HG03045 (cell line): ENCODE results near the gene EFNA1.

Experiments
- ATAC-seq: cut with Tn5 transposase; IDR thresholded peaks from one replicate; pipeline ENCODE4 v1.9.1; 2021; ENCODE audit warnings: mild to moderate bottlenecking, moderate library complexity; ENCODE audit not compliant: unreplicated experiment

Gene EFNA1

DNA sequence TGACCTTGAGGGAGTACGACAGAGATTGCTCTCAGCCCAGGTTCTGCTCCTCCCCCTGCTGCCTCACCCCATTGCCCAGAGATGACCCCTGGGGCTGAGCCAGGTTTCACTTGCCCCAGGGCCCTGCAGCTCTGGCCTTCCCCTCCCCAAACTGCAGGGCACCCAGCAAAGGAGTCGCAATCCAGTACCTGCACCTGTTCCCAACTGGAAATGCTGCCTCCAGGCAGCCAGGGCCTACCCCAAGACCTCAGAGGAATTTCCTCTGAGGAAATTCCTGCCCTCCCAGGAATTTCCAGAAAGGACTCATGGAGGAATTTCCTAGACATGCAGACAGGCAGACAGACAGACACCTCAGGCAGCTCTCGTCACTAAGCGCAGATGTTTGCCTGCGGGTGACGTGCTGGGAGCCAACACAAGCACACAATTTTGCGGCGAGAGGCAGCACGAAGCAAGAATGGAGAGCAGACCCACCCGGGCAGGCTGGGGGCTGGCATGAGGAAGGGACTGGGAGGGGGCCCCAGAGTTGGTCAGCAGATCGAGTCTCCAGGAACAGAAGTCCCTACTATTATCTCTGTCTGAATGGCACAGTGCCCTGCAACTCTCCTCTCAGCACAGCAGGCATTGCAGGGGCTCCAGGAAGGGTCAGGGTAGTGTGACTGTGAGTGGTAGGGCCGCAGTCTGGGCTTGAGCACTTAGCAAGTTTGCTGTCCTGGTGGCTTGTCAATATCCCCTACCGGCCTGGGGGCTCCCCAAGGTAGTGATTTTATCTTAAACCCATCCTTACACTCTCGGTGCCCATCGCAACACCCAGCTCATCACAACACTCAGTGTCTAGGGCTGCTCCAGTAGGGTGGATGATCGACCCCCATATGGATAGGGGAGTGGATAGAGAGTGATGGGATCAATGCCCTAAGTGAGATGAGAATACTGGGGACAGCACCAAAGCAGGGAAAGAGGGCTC, 2.9 kb upstream of the EFNA1 start:
- no peak for ATAC-seq

DNA sequence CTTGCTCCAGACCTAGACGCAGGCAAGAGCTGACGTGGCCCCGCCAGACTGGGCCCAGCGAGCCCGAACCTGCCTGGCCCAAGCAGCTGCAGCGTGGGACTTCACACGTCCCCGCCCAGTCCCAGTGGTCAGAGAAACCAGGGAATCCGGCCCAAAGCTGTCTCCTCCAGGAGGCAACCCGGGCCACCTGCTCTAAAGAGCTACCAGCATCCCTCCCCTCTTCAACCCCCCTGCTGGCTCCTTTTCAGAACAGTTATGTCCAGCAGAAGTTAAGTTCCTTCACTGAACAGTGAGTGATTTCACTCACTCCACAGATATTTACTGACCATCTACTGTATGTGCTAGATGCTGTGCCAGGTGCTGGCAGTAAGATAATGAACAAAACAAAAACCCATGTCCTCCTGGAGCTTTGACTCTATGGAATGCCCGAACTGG, 2.1 kb upstream of the EFNA1 start:
- ATAC-seq = no peak

DNA sequence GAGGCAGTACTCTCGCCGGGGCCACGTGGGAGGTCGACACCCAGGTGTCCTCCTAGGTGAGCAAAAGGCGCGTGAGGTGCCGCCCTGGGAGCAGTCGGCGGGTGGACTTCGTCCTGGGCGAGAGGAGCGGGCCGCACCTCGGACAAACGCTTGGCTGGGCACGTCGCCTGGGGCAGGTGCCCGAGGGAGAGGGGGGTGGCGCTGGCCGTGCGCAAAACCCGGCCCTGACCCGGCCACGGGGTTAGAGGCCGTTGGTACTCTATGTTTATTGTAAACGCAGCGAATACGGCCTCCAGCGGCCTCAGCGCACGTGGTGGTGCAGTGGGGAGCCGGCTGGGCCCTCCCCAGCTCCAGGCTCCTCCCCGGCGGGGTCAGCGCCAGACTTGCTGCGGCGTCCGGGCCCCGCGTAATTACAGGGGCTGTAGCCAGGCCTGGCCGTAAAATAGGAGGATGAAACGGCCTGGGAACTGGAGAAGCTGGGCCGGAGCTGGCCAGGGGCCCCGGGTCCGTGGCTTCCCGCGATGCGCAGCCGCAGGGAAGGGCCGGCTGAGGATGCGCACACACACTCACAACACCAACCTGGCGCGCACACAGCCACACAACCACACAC, 1.6 kb upstream of the EFNA1 start:
- no peak for ATAC-seq

DNA sequence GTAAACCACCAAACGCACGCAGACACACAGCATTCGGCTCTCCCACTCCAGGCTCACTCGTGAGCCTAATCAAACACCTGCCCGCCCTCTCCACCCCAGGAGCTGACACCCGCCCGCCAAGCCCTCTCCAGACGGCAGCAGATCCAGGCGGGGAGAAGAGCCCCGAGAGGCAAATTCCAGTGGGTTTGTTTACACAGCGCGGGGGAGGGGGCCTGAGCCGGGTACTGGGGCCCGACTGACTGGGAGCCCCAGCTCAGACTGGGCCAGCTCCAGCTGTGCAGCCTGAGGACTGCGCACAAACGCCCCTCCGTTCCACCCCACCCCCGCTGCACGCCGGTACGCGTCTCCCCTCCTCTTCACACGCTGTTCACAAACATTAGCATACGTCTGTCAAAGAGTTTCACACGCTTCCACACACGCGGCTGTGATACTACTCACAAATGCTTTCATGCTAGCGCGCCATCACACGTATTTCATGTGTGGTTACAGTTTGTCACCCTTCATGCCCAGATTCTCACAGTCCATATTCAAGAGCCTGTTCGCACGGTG, 1.0 kb upstream of the EFNA1 start:
- ATAC-seq = no peak

DNA sequence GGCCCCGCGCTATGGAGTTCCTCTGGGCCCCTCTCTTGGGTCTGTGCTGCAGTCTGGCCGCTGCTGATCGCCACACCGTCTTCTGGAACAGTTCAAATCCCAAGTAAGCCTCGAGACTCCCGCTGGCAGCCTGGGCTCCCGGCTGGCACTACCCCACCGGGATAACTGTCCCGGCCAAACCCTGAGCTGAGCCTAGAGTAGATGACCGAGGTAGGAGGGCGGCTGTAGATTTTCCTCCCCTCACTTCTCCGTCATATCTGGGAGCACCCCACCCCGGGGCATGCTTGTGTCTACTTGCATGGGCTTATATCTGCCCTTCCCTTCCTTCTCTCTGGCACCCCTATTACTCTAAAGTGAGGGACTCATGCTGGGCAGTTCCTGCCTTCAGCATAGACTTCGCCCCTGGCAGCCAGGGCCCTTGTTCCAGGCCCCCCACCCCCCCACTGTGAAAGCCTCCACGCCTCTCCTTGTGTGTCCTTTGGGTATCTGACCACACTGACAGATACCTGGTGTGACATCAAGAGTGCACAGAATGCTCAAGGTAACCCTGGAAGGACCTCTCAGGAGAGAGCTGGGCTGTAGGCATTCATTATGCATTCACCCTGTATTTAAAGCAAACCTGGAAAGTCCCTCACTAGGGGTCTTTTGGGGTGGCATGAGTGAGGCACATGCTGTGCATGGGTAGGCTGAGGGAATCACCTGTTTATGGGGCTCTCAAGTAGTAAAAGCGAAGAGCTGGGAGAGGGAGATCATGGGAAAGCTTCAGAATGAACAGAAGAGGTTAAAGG, 485 bp downstream of the EFNA1 start:
- no peak for ATAC-seq

DNA sequence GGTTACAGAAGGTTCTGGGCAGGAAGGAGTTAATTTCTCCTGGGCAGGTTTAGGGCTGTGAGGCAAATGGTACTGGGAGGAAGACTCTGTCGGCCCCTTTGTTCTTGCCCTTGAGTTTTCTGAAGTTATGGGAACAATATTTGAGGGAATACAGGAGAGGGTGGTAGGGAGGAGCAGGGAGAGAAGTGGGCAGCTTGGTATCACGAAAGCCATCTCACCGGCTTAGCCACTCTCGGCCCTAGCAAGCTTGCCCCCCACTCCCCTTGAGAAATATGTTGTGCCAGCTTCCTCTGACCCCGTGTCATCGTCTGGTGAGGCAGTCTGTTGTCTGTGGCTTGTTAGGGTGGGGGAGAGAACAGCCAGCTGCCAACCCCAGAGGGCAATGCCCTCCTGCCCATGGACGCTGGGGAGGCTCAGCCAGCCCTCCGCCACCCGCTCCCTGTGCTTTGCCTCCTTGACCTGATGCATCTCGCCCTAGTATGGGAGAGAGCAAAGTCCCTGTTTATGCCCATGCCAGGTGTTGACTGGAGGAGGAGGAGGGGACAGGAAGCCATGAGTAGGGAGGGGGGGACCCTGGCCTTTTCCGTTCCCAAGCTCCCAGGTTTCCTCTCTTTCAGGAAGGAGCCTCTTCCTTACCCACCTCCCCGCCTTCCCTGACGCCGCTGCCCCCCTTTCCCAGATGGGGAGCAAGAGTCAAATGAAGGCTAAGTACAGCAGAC, 1.2 kb downstream of the EFNA1 start:
- ATAC-seq = no peak

DNA sequence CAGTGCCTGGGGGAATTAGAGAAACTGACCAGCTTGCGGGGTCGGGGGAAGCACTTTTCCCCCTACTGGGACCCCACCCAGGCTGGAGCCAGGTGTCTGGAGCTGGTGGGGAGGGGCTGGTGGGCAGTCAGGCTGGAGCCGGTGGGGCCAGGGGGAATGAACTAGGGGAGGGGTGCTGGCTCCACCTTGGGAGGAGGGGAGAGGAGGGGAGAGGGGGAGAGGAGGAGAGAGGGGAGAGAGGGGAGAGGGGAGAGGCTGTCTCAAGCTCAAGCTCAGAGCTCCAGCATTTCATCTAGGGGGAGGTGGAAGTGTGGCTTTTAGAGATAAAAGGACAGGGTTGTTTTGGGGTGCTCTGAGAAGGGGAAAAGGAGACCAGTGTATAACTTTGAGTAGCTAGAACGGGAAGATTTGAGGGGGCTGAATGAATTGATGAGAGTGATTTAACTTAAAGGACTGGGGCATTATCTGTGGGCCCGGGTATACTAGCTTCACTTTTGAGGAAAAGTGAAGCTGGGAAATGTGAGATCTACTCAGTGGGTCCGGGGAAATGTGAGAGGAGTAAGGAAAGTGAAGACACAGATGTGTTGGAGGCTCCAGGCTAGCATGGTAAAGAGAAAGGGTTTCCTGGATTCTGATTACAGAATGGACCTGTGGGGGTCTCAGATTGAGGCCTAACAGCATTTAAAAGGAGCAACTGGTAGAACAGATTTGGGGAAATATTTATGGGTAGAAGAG, 2.8 kb downstream of the EFNA1 start:
- no peak for ATAC-seq

DNA sequence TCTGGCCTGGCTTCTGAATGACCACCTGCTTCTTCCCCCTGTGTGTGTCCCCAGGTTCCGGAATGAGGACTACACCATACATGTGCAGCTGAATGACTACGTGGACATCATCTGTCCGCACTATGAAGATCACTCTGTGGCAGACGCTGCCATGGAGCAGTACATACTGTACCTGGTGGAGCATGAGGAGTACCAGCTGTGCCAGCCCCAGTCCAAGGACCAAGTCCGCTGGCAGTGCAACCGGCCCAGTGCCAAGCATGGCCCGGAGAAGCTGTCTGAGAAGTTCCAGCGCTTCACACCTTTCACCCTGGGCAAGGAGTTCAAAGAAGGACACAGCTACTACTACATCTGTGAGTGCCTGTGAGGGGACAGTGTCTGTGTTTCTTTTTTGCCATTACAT, 3.6 kb downstream of the EFNA1 start:
- ATAC-seq = no peak

DNA sequence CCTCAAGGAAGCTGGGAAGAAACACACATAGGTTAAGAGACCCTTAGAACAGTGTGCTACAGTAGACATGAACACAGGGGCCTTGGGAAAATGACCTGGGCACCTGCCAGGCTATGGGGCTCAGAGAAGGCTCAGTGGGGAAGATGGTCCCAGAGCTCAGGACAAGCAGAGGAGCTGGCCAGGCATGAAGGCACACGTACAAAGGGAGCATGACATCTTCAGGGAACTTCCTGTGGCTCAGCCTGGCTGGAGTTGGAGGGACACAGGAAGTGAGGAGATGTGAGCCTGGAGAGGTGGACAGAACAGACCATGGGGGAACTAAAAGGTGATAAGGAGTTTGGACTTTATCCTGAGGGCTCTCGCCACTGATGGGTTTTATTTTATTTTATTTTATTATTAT, 4.2 kb downstream of the EFNA1 start:
- ATAC-seq = no peak

DNA sequence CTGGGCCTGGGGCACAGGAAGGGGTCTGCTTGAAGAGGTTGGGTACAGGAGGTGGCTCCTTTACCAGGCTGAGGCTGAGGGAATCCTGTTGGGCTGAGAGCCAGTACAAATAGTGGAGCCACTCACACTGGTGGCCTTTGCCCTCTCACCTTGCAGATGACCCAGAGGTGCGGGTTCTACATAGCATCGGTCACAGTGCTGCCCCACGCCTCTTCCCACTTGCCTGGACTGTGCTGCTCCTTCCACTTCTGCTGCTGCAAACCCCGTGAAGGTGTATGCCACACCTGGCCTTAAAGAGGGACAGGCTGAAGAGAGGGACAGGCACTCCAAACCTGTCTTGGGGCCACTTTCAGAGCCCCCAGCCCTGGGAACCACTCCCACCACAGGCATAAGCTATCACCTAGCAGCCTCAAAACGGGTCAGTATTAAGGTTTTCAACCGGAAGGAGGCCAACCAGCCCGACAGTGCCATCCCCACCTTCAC, 6.2 kb downstream of the EFNA1 start:
- no peak for ATAC-seq

DNA sequence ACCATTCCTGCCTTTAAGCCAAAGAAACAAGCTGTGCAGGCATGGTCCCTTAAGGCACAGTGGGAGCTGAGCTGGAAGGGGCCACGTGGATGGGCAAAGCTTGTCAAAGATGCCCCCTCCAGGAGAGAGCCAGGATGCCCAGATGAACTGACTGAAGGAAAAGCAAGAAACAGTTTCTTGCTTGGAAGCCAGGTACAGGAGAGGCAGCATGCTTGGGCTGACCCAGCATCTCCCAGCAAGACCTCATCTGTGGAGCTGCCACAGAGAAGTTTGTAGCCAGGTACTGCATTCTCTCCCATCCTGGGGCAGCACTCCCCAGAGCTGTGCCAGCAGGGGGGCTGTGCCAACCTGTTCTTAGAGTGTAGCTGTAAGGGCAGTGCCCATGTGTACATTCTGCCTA, 6.6 kb downstream of the EFNA1 start:
- no peak for ATAC-seq

DNA sequence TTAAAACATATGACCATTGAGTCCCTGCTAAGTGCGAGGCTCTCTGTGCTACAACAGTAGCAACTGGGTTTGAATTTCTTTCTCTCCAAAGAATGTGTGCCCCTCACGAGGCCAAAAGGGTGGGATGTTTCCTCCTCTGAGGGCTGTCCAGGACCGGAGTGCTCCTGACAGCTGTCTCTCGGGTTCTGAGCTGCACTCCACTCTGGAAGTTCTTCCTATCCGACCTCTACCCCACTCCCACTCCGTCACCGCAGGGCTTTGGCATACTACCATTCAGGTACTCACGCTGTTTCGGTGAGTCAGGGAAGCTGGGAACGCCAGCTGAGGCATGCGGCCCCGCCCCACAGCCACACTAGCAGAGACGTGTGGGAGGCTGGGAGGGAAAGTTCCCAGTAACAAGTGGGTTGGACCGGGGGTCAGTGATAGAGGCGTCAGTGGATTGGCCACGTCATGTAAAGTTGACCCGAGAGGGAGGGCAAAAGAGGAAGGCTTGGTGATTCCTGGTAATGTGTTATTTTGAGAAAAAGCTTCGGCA, 7.3 kb downstream of the EFNA1 start:
- ATAC-seq = peak; percentile 35

DNA sequence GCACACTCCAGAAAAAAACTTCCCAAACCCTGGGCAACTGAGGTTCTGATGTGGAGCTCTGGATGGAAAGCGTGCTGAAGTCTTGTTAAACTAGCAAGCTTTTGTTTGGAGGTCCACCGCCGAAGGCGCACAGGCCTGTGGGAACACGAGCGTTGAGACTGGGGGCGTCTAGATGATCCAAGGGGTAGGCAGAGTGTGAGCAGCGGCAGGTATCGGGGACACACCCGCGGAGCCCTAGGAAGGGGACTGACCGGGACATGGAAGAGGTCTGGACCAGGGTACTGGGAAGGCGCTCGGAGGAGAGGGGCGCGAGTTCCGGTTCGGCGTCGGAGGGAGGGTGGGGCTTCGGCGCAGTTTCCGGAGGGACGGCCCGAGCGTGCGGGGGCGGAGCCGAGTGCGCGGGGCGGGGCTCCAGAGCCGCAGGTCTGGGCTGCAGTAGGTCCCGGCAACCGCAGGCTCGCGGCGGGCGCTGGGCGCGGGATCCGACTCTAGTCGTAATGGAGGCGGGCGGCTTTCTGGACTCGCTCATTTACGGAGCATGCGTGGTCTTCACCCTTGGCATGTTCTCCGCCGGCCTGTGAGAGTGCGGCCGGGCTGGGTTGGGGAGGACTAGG, 7.8 kb downstream of the EFNA1 start, which contains the start of gene SLC50A1:
TSS of gene SLC50A1 (plus strand) at position 438 of the 614 bp plus-strand sequence. CDS start at position 498, 60 bp downstream.
- ATAC-seq = peak; percentile 70

DNA sequence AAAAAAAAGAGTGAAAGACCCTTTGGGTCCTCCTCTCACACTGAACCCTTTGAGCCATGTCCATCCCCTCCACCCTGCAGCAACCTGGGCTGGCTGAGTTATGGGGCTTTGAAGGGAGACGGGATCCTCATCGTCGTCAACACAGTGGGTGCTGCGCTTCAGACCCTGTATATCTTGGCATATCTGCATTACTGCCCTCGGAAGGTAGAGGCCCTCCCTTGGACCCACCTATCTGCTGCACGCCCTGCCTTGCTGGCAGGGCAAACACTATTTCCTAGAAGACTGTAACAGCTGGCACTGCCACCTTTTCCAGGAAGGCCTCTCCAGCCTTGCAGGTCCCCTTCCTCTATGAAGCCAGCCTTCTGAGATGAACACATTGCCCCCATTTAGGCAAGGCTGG, 9.1 kb downstream of the EFNA1 start:
- ATAC-seq = no peak

DNA sequence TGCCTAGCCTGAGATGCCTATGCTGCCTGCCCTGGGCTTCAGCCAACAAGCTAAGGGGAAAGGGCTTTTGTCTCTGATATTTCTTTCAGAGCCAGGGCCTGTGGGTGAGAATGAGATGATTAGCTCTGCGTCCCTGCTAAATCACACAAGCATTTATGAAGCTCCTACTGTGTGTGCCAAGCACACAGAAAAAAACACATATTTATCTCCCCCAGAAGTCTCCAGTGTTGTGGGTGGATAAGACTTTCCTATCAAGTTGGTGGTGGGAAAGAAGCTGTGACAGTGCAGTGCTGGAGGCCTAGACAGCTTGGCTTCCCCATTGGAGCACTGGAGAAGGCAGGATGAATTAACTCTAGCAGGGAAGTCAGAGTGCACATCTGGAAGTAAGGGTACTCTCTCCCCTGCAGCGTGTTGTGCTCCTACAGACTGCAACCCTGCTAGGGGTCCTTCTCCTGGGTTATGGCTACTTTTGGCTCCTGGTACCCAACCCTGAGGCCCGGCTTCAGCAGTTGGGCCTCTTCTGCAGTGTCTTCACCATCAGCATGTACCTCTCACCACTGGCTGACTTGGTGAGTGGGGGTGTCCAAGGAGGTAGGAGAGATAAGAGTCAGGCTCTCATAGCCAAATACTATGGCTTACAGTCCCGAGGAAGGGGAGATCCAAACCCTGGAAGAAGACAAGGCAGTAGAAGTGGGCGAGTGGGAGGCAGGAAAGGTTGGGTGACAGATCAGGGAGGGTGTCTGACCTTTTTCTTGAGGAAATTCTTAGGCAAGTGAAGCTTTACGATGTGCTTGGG, 9.7 kb downstream of the EFNA1 start:
- ATAC-seq = no peak

DNA sequence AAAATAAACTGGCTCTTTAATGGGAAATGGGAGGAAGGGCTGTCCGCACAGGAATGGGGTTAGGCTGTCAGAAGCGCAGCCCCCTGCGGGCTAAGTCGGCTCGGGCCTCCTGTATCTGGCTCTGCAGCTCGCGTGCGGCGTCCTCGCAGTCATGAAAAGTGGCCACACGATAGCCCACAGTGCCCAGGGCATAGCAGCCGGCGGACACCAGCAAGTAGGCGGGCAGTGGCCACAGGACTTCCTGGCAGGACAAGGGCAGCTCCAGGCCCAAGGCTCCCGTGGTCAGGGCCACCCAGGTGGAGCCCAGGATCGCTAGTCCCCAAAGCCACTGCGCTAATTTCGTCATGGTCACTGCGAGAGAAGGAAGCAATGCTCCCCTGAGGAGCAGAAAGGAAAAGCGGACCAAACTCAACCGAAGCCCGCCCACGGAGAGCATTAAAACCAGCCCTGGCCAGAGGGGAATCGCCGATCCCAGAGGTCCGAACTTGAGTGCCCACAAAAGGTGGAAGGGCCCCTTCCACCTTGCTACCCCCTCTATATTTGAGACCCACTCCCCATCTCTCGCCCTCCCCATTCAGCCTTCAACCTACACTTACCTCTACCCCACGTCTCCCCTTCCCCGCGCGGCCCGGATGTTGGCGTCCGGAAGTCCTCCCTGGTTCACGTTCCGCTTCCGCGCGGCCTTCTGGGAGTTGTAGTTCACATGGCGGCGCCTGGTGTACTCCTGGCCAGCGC, 12.4 kb downstream of the EFNA1 start, which contains the start of gene DPM3:
TSS of gene DPM3 (minus strand) at position 637 of the 735 bp plus-strand sequence. CDS start at position 346, 291 bp downstream.
- peak; percentile 69 for ATAC-seq

DNA sequence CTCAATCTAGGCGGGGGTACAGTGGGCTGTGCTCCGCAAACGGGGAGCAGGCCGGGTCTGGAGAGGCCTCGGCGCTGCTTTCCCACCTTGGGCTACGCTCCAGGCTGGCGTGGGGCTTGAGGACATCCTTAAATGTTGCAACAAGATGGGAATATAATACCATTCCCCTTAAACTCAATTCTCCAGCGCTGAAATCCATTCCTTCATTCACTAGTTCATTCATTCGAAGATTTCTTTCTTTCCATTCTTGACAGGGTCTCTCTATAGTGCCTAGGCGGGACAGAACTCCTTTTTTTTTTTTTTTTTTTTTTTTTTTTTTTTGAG, 12.9 kb downstream of the EFNA1 start:
- no peak for ATAC-seq
